Right lobe of liver (tissue), 4 donors: ENCODE measurements around the gene KDM4C.

Experiments used
- POLR2A ChIP-seq: fragments of 450-650 bp; IDR thresholded peaks from one replicate; pipeline ENCODE4 v1.6.1; 2017; ENCODE audit warnings: antibody characterized with exemption, mild to moderate bottlenecking
- TF ChIP-seq, protein P1 (sequence below), 4 donors: fragments of 200-600 bp in 3 of 4; fragments of 450-650 bp in 1 of 4; IDR thresholded peaks; one replicate each; pipeline versions ENCODE4 v1.5.1 to v1.8.0; 2016 to 2022; ENCODE audit warnings: antibody characterized with exemption in 4 of 4, mild to moderate bottlenecking in 2 of 4
- donor health status: DM: no; HTN: no; CAD: no.
- donor health status: DM: no; HTN: no; CAD: no.
- donor health status: DM: no; HTN: yes; CAD: no.

DNA sequence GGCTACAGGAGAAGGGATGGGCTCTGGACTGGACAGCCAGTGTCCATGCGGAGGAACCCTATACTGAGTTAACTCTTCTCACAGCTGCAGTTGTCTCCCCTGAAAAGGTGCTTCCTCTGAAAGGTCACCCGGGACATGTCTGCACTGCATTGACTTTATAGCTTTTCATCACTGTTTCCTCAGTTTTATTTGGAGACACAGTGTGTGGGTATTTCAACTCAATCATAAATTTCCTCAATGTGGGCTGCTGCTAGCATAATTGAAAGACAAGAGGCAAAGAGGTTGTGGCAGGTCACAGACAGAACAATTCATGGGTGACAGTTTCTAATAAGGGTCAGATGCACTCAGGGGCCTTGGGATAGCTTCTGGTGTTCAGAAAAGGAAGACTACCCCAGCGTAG is 336.8 kb downstream of the KDM4C start:
- TF ChIP-seq, protein P1, sequence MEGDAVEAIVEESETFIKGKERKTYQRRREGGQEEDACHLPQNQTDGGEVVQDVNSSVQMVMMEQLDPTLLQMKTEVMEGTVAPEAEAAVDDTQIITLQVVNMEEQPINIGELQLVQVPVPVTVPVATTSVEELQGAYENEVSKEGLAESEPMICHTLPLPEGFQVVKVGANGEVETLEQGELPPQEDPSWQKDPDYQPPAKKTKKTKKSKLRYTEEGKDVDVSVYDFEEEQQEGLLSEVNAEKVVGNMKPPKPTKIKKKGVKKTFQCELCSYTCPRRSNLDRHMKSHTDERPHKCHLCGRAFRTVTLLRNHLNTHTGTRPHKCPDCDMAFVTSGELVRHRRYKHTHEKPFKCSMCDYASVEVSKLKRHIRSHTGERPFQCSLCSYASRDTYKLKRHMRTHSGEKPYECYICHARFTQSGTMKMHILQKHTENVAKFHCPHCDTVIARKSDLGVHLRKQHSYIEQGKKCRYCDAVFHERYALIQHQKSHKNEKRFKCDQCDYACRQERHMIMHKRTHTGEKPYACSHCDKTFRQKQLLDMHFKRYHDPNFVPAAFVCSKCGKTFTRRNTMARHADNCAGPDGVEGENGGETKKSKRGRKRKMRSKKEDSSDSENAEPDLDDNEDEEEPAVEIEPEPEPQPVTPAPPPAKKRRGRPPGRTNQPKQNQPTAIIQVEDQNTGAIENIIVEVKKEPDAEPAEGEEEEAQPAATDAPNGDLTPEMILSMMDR (IDR thresholded peaks at IDR 0.05), result no peak
- no peak for TF ChIP-seq POLR2A
